GM19193 (cell line): ENCODE measurements around the gene SSBP4.

Experiments
- POLR2A ChIP-seq: IDR thresholded peaks from 4 replicates; pipeline ENCODE4 v1.6.1; 2011; ENCODE audit not compliant: insufficient read depth, insufficient read length; ENCODE audit errors: extremely low read depth

Gene SSBP4

GRCh38 chr19:18419195-18419698, at the start of gene SSBP4:
TSS of gene SSBP4 (plus strand) at chr19:18419398. CDS start at chr19:18419649, 251 bp downstream.
- no peak for TF ChIP-seq POLR2A

GRCh38 chr19:18373407-18373891, 45.7 kb upstream of the SSBP4 start:
- no peak for TF ChIP-seq POLR2A

GRCh38 chr19:18373892-18374629, 45.1 kb upstream of the SSBP4 start:
- peak; percentile 65 for TF ChIP-seq POLR2A

GRCh38 chr19:18377026-18377425, 42.2 kb upstream of the SSBP4 start:
- TF ChIP-seq POLR2A, result no peak

- TF ChIP-seq POLR2A, result no peak
Measured at GRCh38 chr19:18379803-18380747, 39.1 kb upstream of the SSBP4 start.

GRCh38 chr19:18380843-18381242, 38.4 kb upstream of the SSBP4 start:
- no peak for TF ChIP-seq POLR2A

GRCh38 chr19:18384775-18385174, 34.4 kb upstream of the SSBP4 start:
- TF ChIP-seq POLR2A, result no peak

GRCh38 chr19:18385359-18385674, 33.9 kb upstream of the SSBP4 start:
- TF ChIP-seq POLR2A, result no peak

GRCh38 chr19:18385675-18386542, 33.3 kb upstream of the SSBP4 start, which contains the start of gene GDF15:
TSS of gene GDF15 (plus strand) at chr19:18386158. CDS start at chr19:18386190, 32 bp downstream.
- peak; percentile 72 for TF ChIP-seq POLR2A

GRCh38 chr19:18386543-18387271, 32.5 kb upstream of the SSBP4 start:
- no peak for TF ChIP-seq POLR2A

- peak; percentile 65 for TF ChIP-seq POLR2A
Measured at GRCh38 chr19:18388100-18388959, 30.9 kb upstream of the SSBP4 start.

GRCh38 chr19:18388960-18389725, 30.1 kb upstream of the SSBP4 start:
- TF ChIP-seq POLR2A, result no peak
